HG03175 (cell line): ENCODE results near the gene FBXO31.
"Not testable (repeated sequence)": the region's sequence is repeated elsewhere in the genome, so short reads cannot be mapped to it uniquely, and the experiment has no call there.

Experiments
- ATAC-seq: cut with Tn5 transposase; IDR thresholded peaks from one replicate; pipeline ENCODE4 v1.9.1; 2021; ENCODE audit warnings: mild to moderate bottlenecking, moderate library complexity; ENCODE audit not compliant: unreplicated experiment

The FBXO31 gene

DNA sequence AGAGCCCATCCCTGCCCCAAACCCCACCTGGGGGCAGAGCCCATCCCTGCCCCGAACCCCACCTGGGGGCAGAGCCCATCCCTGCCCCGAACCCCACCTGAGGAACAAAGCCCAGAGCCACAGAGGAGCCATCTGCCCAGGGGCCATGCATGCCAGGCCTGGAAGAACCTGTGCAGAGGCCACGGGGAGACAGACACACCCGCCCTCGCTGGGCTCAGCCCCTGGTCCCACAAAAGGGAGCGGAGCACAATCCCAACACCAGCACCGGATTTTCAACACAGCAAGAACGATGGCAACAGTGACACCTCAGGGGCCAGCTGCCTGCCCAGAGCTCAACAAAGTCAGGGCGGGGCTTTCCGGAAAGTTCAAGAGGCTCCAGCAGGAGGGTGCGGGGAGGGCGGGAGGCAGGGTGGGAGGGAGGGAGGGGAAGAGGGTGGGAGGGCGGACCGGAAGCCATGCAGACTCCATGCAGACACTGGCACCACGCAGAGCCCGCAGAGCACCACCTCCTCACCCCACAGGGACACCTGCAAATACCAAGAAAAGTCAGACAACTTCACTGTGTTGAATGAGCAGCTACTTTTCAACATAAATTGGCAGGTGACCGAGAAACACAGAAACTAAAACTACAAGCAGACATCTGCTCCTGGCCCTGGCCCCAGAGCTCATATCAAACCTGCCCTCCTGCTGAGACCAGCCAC is 38.5 kb downstream of the FBXO31 start:
- no peak for ATAC-seq

DNA sequence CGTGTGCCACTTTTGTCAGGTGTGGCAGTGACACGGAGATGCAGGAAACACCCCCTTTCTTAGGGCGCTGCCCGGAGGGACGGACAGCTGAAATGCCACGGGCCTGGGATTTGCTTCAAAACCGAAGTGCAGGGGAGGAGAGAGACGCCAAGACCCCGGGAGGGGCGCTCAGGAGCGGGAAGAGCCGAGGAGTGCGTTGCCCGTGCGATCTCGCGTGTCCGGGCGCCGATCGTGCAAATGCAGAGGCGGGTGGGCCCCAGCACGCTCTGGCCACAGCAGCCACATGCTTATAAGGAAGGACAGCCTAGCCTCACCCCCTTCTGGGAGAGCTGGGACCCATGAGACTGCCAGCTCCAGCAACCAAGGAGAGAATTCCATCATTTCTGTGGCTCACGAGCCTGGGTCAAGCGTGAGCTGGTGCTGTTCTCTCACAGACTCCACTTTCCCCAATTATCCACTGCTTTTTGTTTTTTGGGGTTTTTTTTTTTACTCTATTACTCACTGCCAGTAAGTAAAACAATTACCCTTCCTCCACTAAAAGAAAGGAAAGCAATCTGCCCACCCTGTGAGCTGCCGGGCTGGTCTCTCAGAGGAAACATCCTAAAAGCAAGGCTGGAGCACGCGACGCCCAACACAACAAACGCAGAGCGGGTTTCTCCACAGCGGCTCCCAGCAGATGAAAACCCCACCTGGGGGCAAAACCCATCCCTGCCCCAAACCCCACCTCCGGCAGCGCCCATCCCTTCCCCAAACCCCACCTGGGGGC is 39.2 kb downstream of the FBXO31 start:
- ATAC-seq = no peak

DNA sequence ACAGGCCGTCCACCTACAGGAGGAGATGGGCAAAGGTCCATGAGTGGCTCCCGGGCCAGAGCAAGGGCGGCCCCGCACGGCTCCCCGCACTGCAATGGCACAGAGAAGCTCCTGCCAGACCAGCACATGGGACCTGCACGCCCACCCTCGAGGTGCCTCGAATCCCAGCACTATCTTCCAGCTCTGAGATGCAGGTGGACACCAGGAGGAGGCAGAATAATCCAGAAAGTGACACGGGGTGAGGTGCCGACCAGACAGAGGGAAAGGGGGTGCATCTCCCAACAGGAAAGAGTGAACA is 39.9 kb downstream of the FBXO31 start:
- no peak for ATAC-seq

DNA sequence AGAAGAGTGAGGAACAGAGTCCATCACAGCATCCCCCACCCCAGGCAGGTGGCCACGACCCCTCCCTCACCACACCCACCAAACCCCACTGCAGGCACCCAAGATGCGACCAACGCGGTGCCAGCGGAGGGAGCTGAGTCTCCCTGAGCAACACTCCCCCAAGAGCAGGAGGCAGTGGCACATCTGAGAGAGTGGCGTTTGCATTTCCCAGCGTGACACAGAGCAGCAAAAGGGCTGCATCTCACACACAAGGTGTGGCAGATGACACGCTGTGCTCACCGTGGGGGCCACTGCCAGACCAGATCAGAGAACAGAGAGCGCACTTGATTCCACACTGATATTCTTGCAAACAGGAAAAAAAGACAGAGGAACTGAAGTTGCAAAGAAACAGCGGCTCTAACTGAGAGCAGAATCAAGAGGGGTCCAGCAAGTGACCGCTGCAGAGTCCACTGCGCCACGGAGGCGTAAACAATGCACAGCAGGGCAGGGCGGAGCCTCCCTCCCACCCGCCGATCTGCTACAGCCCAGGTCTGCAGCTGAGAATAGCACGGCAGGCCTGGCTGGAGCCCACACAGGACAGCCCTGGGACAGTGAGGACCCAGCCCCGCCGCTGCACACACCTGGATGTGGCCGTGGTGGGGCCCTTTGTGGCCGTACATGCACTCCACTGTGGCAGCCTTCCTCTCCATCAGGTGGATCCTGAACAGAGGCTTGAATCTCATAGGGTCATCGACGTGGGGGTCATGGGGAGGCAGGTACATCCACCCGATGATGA is 40.4 kb downstream of the FBXO31 start:
- no peak for ATAC-seq

DNA sequence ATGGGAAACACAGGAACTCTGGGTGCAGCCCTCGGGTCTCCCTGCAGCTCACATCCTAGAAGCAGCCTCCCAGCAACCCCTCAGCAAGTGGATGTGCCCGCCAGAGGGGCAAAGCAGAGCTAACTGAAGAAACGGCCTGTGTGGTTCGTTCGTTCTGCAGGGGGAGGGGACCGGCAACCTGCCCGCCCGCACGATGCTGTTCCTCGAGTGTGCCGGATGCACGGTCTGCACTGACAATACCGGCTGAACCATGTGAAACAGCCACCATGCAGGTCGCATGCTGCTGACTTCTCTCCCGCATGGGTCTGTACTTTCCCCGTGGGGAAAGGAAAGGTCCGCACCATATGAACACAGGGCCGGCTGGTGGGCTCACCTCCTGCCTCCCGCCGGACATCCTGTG is 41.1 kb downstream of the FBXO31 start:
- ATAC-seq = no peak

DNA sequence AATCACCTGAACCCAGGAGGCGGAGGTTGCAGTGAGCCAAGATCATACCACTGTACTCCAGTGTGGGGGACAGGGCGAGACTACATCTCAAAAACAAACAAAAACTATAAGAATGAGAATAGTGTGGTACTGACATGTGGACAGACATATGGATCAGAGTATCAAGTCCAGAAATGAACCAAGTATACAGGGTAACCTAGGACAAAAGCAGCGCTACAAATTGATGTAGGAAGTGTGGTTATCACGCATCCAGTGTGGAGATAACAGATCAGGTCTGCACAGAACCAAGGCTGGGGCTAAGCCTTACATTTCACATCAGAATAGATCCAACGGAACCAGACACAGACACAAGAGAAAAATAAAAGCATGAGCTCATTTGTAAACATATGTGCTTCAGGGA is 43.4 kb downstream of the FBXO31 start:
- ATAC-seq = no peak

DNA sequence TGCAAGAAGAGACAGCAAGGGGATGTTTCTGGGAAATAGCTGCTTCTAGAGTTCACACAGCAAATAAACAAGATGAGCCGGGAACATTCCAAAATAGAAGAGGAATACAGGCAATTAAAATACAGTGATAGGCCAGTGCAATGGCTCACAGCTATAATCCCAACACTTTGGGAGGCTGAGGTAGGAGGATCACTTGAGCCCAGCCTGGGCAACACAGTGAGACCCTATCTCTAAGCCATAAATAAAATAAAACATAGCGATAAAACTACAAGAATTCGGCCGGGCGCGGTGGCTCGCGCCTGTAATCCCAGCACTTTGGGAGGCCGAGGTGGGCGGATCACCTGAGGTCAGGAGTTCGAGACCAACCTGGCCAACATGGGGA is 43.9 kb downstream of the FBXO31 start:
- ATAC-seq = not testable (repeated sequence)

DNA sequence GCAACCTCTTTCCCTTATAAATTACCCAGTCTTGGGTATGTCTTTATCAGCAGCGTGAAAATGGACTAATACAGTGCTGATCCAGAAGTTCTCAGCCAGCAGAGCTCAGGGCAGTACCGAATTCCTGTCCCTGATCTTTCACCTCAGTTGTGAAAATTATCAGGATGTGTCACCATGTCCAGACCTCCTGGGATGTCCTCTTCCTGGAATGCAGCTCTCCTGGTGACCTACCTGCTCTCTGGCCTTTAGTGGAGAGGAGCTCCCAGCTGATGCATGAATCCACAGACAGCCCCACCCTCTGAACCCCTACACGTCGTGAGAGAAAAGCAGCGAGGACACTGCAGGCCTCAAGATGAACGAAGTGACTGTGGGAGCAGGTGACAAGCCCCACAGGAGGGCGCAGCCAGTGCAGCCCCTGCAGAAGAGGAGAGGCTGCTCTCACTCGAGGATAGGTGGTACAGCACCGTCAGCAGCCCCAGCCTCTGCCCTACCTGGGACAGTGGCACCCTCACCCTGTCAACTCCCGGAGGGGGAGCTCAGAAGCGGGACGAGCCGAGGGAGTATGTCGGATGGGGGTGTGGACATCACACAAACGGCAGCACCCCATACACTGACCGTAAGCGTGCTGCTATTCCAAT is 44.4 kb downstream of the FBXO31 start:
- no peak for ATAC-seq

DNA sequence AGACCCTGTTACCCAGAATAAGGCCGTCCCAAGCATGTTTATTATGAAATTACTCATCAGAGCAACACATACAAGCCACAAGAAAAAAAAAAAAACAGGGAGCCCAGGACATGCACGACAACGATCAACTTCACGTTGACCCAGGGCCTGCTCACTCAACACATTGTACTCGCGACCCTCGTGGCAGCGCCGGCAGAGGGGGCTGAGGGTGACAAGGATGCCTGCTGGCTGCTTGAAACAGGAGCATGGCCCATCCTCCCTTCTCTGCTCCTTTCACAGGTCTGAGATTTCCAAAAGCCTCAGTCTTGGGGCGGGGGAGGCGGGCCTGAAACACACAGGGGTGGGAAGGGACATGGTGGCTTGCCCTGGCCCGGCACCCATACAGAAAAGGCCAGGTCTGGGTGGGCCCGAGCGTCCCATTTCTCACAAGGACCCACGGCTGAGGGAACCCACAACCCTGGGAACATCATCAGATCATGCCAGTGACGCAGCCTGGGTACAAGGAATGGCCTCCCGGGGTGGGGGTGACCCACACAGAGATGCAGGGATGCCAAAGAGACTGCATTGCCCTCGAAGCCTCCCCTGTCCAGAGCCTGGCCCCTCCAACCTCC is 45.3 kb downstream of the FBXO31 start:
- no peak for ATAC-seq

DNA sequence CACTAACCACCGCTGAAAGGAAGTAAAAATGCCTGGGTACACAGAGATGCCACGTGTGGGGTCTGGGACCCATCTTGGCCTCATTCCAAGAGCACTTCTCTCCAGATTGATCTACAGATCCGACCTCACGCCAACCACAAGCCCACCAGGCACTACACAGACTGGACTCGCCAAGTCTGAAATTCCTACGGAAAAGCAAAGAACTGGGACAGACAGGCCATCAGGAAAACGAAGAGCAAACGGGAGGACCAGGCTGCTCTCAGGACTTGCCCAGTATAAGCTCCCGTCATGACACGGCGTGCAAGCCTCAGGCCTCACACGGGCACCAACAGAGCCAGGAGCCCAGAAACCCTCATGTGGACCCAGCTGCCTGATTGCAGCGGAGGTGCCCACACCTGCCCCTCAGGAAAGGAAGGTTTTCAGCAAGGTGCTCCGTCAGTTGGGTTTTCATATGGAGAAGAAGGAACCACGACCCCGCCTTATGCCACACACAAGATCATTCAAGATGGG is 46.3 kb downstream of the FBXO31 start:
- no peak for ATAC-seq

DNA sequence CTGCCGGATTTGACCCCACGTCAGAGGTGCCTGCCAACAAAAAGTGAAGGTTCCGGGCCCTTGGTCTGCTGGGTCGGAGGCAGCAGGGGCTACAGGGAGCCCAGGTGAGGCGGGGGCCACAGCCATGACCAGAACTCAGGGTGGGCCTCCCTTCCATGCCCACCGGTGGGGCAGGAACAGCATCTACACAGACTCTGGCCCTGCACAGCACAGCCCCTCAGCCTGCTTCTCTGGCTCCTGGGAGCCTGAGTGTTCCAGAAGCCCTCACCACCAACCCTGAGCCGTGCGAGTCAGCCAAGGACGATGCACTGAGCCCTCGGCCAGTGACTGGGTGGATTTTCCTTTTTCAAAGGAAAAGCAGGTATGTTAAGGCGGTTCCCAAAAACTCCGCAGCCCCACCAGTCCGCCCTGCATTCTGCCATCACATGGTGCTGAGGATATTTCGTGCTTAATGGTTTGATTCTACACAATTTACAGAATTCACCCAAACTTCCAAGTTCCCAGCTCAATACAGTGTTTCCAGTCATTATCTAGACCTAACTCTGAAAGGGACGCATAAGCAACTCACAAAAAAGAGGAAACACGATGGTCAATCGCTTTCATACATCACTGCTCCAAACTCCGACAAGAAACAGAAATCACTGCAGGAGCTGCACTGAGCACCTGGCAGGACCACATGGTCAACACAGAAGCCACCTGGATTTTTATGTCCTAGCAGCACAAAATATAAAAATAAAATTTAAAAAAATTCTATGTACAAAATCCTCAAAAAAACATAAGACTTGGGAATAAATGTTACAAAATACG is 46.9 kb downstream of the FBXO31 start:
- ATAC-seq = no peak

DNA sequence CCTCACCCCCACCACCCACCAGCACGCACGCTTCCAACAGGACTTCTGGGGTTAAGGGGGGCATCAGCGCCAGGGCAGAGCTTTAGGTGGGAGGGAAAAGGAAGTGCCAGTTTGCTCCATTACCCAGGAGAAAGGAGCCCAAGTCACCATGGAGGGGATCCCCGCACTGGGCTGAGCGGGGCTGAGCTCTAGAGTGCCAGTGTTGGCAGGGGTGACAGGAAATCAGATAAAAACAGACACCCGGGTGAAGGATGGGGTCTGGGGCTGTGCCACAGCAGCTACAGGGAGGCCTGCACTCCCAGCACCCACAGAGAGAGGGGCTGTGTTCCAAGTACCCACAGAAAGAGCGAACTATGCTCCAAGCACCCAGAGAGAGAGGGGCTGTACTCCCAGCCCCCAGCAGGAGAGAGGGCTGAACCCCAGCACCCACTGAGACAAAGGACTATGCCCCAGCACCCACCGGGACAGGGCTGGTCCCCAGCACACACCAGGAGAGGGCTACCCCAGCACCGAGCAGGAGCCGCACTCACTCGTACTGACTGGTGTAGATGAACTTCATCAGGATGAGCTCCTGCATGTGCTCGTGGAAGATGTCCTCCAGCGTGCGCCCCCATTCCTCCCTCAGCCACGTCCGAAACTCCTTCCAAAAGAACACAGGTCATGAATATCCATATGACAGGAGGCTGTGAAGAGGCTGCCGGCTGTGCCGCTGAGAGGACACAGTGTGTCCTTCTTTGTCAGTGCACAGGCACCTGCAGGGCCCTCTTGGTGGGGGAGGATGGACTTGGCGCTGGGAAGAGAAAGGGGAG is 47.7 kb downstream of the FBXO31 start:
- no peak for ATAC-seq

DNA sequence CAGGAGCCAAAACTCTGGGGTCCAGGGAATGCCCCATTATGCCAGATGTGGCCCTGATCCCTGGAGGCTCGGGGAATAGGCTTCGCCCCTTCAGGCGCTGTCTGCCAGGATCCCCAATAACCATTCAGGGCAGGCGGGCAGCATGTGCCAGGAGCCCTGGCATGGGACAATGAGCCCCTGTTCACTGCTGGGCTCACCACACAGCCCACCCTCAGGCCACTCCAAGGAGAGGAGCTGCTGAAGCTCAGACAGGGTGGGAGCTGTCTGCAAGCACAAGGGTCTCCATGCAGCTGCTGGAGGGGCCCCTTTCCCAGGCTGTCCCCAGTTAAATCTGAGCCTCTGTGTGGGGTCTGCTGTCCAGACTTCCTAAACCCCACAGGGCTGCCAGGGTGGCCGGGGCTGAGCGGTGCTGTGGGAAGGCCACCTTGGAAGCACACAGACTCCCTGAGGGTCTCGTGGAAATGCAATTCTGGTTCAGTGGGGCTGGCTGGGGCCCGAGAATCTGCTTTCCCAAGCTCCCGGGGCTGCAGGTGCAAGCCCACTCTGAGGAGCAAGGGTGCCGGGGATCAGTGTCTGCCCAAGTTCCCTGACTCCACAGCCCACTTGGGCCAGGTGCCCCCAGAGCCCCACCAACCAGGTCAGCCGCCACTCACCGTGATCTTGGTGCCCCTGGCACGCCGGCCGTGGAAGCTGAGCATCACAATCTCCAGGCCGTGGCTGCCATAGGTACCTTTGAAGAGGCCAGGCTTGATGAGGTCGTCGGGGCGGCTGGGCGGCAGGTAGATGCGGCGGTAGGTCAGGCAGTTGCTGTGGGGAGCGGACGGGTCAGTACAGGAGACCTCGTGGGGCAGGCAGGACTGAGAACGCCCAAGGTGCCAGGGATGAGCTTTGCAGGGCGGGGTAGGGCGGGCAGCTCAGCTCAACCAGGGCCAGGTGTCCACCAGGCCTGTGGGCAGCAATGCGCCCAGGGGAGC is 48.6 kb downstream of the FBXO31 start:
- no peak for ATAC-seq

DNA sequence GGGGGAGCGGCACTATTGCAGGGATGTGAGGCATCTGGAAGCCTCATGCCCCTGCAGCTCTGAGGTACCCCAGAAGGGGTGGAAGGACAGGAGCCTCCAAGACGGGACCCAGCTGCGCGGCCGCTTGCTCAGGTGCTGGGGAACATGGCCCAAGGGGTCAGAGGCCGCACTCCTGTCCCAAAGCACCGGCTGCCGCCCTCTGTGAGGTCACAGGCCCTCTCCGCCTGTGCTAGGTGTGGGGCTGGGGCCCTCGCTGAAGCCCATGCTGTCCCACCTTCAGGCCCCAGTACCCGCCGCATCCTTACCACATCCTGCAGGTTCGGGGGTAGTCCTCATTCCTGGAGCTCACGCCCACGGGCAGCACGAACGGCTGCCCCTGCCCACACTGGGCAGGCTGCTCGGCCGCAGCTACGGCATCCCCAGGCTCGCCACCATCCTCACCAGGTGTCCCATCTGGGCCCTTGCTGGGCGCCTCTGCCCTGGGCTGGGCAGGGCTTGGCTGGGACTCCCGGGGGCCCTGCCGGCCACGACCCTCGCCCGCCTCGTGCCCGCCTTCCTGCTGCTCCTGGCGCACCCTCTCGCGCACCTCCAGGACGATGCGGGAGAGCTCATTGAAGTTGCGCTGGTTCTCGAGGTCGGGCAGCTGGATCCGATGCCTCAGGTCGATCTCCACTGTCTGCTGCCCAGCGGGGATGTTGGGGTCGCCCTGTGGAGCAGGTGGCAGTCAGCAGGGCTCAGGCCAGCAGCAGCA is 49.8 kb downstream of the FBXO31 start:
- ATAC-seq = no peak

DNA sequence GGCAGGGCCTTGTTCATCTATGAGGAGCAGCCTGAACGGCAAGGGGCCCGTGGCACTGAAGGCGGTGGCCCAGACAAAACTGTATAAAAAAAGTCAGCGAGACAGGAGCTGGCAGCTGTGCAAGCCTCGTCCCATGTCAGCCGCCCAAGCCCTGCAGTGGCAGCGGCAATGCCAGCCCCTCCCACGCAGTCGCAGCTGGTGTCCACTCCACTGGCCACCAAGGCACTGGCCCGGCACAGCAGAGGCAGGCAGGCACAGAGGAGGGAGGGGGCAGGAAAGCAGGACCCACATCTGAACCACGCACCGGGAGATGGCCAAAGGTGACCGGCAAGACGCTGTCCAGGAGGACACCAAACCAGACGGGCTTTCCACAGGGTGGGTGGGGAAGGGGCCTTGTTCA is 50.5 kb downstream of the FBXO31 start:
- no peak for ATAC-seq

DNA sequence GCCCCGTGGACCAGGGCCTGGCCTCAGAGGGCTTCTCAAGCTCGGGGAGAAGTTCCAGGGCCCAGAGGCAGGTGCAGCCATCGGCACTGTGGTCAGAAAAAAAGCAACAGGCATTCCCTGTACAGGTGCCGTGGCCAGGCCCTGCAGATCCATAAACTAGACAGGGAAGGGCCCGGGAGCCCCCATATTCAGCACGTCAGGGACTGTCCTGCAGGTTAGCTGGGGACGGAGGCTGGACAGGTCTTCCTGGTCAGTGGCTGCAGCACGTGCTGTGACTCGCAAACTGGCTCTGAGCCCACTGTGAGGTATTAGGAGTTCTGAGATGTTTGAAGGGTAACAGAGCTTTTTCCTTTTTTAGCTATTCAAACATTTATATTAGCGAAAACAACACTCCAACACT is 51.4 kb downstream of the FBXO31 start:
- ATAC-seq = no peak

DNA sequence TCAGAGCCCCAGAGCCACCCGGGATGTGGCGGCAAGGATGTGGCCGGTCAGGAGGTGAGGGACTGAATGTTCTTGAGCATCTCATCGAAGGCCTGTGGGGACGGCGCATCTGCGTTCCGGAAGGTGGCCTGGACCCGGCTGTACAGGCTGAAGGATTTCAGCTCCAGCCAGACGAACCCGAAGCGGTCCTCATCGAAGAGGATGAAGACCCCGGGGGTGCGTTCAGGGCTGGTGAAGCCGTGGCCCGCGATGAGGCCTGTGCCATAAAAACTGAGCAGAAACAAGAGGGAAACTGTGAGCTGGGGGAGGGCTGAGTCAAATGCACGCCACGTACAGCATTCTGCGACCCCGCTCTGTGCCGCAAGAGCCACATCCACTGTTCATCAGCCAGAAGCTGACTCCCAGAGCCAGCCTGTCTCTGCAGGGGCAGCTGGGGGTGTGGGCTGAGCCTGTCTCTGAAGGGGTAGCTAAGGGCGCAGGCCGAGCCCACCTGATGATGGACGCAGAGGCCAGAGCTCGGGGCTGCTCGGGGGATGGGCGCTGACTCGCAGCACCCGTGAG is 52.3 kb downstream of the FBXO31 start:
- ATAC-seq = no peak
